ENCODE data around the gene EPHB1. TPM values are rescaled to one million over a fixed set of nuclear protein-coding genes. Genes with fewer than 3 reads are reported as not detected.

EPHB1 gene
- total RNA-seq, 1 experiment from 2014 or later, result 0.11 TPM

DNA sequence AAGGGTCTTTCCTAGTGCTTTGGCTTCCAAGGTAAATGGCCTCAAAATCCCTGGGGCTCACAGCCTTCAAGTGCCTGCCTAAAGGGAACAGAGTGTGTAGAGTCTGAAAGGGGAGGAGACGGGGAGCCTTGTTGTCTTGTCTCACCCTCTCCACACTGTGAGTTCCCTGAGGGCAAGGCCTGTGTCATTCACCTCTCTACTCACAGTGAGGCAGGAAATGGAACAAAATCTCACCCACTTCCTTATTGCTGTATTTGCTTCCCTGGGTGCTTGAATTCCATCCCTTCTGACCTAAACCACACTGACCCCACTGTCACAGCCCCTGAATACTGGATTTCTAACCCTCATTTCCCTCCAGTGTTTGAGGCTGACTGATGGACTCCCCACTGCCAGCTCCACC is 197.5 kb downstream of the EPHB1 start:
- Histone ChIP-seq H3K27me3 (replicated peaks; ENCODE audit: insufficient read depth, low read depth, low read length, poor library complexity) (peaks cover 14% of the 10 kb centered on the region), H3K36me3 (ENCODE audit: insufficient read depth, low read length, poor library complexity, severe bottlenecking) (no peaks in the 10 kb centered on the region), H3K9me3 (ENCODE audit: low read depth, low read length, poor library complexity, severe bottlenecking) (no peaks in the 10 kb centered on the region), H3K4me3 (ENCODE audit: low read depth, low read length, poor library complexity, severe bottlenecking) (no peak overlapping the region), H3K4me1 (ENCODE audit: insufficient read depth, low read length, poor library complexity, severe bottlenecking) (no peaks in the 10 kb centered on the region), H3K27ac (ENCODE audit: low read depth, low read length, poor library complexity, severe bottlenecking) (no peak overlapping the region)
- TF ChIP-seq, protein P1, sequence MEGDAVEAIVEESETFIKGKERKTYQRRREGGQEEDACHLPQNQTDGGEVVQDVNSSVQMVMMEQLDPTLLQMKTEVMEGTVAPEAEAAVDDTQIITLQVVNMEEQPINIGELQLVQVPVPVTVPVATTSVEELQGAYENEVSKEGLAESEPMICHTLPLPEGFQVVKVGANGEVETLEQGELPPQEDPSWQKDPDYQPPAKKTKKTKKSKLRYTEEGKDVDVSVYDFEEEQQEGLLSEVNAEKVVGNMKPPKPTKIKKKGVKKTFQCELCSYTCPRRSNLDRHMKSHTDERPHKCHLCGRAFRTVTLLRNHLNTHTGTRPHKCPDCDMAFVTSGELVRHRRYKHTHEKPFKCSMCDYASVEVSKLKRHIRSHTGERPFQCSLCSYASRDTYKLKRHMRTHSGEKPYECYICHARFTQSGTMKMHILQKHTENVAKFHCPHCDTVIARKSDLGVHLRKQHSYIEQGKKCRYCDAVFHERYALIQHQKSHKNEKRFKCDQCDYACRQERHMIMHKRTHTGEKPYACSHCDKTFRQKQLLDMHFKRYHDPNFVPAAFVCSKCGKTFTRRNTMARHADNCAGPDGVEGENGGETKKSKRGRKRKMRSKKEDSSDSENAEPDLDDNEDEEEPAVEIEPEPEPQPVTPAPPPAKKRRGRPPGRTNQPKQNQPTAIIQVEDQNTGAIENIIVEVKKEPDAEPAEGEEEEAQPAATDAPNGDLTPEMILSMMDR (conservative IDR thresholded peaks at IDR 0.05; ENCODE audit: low read depth, low read length), result no peak
- no peak for TF ChIP-seq EZH2 (IDR thresholded peaks at IDR 0.05; ENCODE audit: borderline replicate concordance, low read depth, low read length, poor library complexity, severe bottlenecking)
- DNase-seq (ENCODE audit: low spot score), result no peak
- intact Hi-C loops (cut with micrococcal nuclease; ENCODE audit: unreplicated experiment), result no loop called here
- POLR2A ChIA-PET (ENCODE audit: low non-redundant PET), result no interaction called here
- CTCF ChIA-PET, result no interaction called here
- no TSS peak for BruUV-seq (replicated peaks)

DNA sequence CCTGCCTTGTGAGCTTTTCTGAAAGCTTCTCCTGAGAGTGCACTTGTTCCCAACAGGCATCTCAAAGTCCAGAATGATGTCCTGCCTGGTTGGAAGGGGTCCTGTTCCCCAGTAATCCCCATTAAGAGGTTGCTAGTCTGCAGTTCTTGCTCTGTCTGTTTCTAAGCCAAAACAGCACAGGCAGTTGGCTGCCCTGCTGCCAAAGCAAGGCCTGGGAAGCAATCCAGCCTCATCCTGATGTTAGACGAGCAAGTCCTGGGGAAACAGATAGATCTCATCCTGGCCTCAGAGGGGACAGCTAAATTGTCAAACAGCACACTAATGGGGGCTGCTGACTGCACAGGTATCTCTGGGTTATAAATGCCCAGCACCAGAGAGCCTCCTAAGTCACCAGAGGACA is 198.0 kb downstream of the EPHB1 start:
- TF ChIP-seq EZH2 (IDR thresholded peaks at IDR 0.05; ENCODE audit: borderline replicate concordance, low read depth, low read length, poor library complexity, severe bottlenecking), result no peak
- TF ChIP-seq, protein P1 (conservative IDR thresholded peaks at IDR 0.05; ENCODE audit: low read depth, low read length), result no peak
- Histone ChIP-seq H3K4me1 (ENCODE audit: insufficient read depth, low read length, poor library complexity, severe bottlenecking) (no peaks in the 10 kb centered on the region), H3K27me3 (replicated peaks; ENCODE audit: insufficient read depth, low read depth, low read length, poor library complexity) (peaks cover 18% of the 10 kb centered on the region), H3K36me3 (ENCODE audit: insufficient read depth, low read length, poor library complexity, severe bottlenecking) (no peaks in the 10 kb centered on the region), H3K9me3 (ENCODE audit: low read depth, low read length, poor library complexity, severe bottlenecking) (no peaks in the 10 kb centered on the region), H3K4me3 (ENCODE audit: low read depth, low read length, poor library complexity, severe bottlenecking) (no peak overlapping the region), H3K27ac (ENCODE audit: low read depth, low read length, poor library complexity, severe bottlenecking) (no peak overlapping the region)
- POLR2A ChIA-PET (ENCODE audit: low non-redundant PET), result no interaction called here
- intact Hi-C loops (cut with micrococcal nuclease; ENCODE audit: unreplicated experiment), result no loop called here
- CTCF ChIA-PET, result no interaction called here
- no TSS peak for BruUV-seq (replicated peaks)
- DNase-seq (ENCODE audit: low spot score), result no peak

DNA sequence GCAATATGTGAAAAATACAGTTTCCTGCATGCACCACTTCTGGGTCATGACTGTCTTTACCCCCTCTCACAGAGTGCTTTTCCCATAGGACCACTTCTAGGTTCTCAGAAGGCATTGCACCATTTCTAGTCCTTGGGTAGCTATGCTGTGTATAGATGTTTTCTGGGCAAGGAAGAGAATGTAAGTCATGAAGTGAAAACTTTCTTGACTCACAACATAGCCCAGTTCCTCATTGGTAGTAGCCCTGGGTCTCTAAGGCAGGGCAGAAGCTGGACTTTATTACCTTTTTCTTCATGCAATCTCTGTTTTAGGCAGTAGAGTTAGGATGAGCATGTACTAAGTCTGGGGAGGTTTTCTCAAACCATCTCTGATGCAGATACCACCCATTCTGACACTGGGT is 203.1 kb downstream of the EPHB1 start:
- BruUV-seq (replicated peaks), result no TSS peak
- ChIA-PET POLR2A (ENCODE audit: low non-redundant PET) (no interaction called here), CTCF (no interaction called here)
- Histone ChIP-seq H3K4me3 (ENCODE audit: low read depth, low read length, poor library complexity, severe bottlenecking) (no peak overlapping the region), H3K27me3 (replicated peaks; ENCODE audit: insufficient read depth, low read depth, low read length, poor library complexity) (peaks cover 47% of the 10 kb centered on the region), H3K4me1 (ENCODE audit: insufficient read depth, low read length, poor library complexity, severe bottlenecking) (no peaks in the 10 kb centered on the region), H3K36me3 (ENCODE audit: insufficient read depth, low read length, poor library complexity, severe bottlenecking) (no peaks in the 10 kb centered on the region), H3K9me3 (ENCODE audit: low read depth, low read length, poor library complexity, severe bottlenecking) (no peaks in the 10 kb centered on the region), H3K27ac (ENCODE audit: low read depth, low read length, poor library complexity, severe bottlenecking) (no peak overlapping the region)
- no peak for DNase-seq (ENCODE audit: low spot score)
- TF ChIP-seq, protein P1 (conservative IDR thresholded peaks at IDR 0.05; ENCODE audit: low read depth, low read length), result no peak
- intact Hi-C loops (cut with micrococcal nuclease; ENCODE audit: unreplicated experiment), result no loop called here

Measured in A673 (cell line).